HEK293 (cell line): ENCODE data around the gene TRIML2.

Experiments
- CTCF ChIA-PET: fragments of 350-600 bp; formaldehyde crosslinking; extraction: SDS; loops from one replicate; lab custom pipeline; 2021; ENCODE audit warnings: antibody characterized with exemption; lab: Yijun Ruan, JAX
- POLR2A ChIA-PET: fragments of 300-600 bp; formaldehyde crosslinking; extraction: SDS; loops from one replicate; lab custom pipeline; 2020; ENCODE audit warnings: antibody characterized with exemption, inconsistent platforms; lab: Yijun Ruan, JAX
- H3K27ac ChIP-seq: fragments of 200-500 bp; sonication (Bioruptor generic); 2 replicates; pipeline ENCODE4 v1.5.1; 2014; ENCODE audit warnings: low read depth, low read length, control low read depth, inconsistent platforms; ENCODE audit errors: extremely low read depth
- H3K36me3 ChIP-seq, 2 experiments: fragments of 200-500 bp in 1 of 2; sonication (Bioruptor generic) in 1 of 2; 1 replicate in 1 of 2; 2 replicates in 1 of 2; pipeline ENCODE4 v1.5.1; 2014 to 2017; ENCODE audit warnings: inconsistent platforms in 2 of 2, low read length in 2 of 2; ENCODE audit not compliant: control insufficient read depth in 2 of 2, insufficient read depth in 1 of 2
- H3K4me1 ChIP-seq: fragments of 200-500 bp; sonication (Bioruptor generic); 2 replicates; pipeline ENCODE4 v1.5.1; 2014; ENCODE audit warnings: mild to moderate bottlenecking, low read length, inconsistent platforms; ENCODE audit not compliant: control insufficient read depth, insufficient read depth
- H3K4me3 ChIP-seq: 2 replicates; pipeline ENCODE4 v1.5.1; 2011; ENCODE audit warnings: low read depth, mild to moderate bottlenecking, control low read depth, low read length, moderate library complexity
- H3K9me3 ChIP-seq: fragments of 200-500 bp; sonication (Bioruptor generic); 2 replicates; pipeline ENCODE4 v1.5.1; 2014; ENCODE audit warnings: low read depth, low read length, inconsistent platforms; ENCODE audit not compliant: control insufficient read depth, insufficient read depth
- CTCF ChIP-seq: fragments of 450-650 bp; formaldehyde crosslinking; IDR thresholded peaks from 2 replicates; pipeline ENCODE4 v1.5.1; 2016; ENCODE audit warnings: missing biosample characterization, missing genetic modification characterization
- GLI2 ChIP-seq: fragments of 450-650 bp; formaldehyde crosslinking; IDR thresholded peaks from 2 replicates; pipeline ENCODE4; 2017; ENCODE audit warnings: missing biosample characterization, missing genetic modification characterization, low read depth, borderline replicate concordance
- KLF1 ChIP-seq: fragments of 450-650 bp; formaldehyde crosslinking; IDR thresholded peaks from 2 replicates; pipeline ENCODE4 v1.5.1; 2016; ENCODE audit warnings: missing biosample characterization, missing genetic modification characterization
- SETDB1 ChIP-seq: IDR thresholded peaks from one replicate; pipeline ENCODE4 v1.6.1; 2017; ENCODE audit warnings: mild to moderate bottlenecking, low read length, moderate library complexity, mixed read lengths; ENCODE audit not compliant: insufficient read length
- TRIM28 ChIP-seq: IDR thresholded peaks from 2 replicates; pipeline ENCODE4 v1.6.1; 2011; ENCODE audit warnings: low read length, control low read depth, borderline replicate concordance
- YY1 ChIP-seq: fragments of 450-650 bp; formaldehyde crosslinking; IDR thresholded peaks from 2 replicates; pipeline ENCODE4 v1.5.1; 2018; ENCODE audit warnings: missing biosample characterization, missing genetic modification characterization
- ZBTB8A ChIP-seq: fragments of 450-650 bp; formaldehyde crosslinking; IDR thresholded peaks from 2 replicates; pipeline ENCODE4 v1.5.1; 2016; ENCODE audit warnings: missing biosample characterization, missing genetic modification characterization
- ZFP3 ChIP-seq: fragments of 450-650 bp; formaldehyde crosslinking; IDR thresholded peaks from 2 replicates; pipeline ENCODE4 v1.5.1; 2016; ENCODE audit warnings: low read depth, missing biosample characterization, missing genetic modification characterization
- ZNF132 ChIP-seq: fragments of 450-650 bp; formaldehyde crosslinking; IDR thresholded peaks from 2 replicates; pipeline ENCODE4 v1.5.1; 2017; ENCODE audit warnings: missing biosample characterization, missing genetic modification characterization, borderline replicate concordance
- ZNF146 ChIP-seq: fragments of 450-650 bp; formaldehyde crosslinking; IDR thresholded peaks from 2 replicates; pipeline ENCODE4 v1.5.1; 2016; ENCODE audit warnings: missing biosample characterization, missing genetic modification characterization
- ZNF16 ChIP-seq: fragments of 450-650 bp; formaldehyde crosslinking; IDR thresholded peaks from 2 replicates; pipeline ENCODE4 v1.5.1; 2016; ENCODE audit warnings: low read depth, missing biosample characterization, missing genetic modification characterization
- ZNF202 ChIP-seq: fragments of 450-650 bp; formaldehyde crosslinking; IDR thresholded peaks from 2 replicates; pipeline ENCODE4 v1.5.1; 2016; ENCODE audit warnings: missing biosample characterization, missing genetic modification characterization, borderline replicate concordance
- ZNF214 ChIP-seq: fragments of 450-650 bp; formaldehyde crosslinking; IDR thresholded peaks from 2 replicates; pipeline ENCODE4 v1.5.1; 2017; ENCODE audit warnings: missing biosample characterization, mild to moderate bottlenecking, missing genetic modification characterization, borderline replicate concordance
- ZNF302 ChIP-seq: fragments of 450-650 bp; formaldehyde crosslinking; IDR thresholded peaks from 2 replicates; pipeline ENCODE4 v1.5.1; 2016; ENCODE audit warnings: missing biosample characterization, missing genetic modification characterization, low read depth
- ZNF350 ChIP-seq: fragments of 450-650 bp; formaldehyde crosslinking; IDR thresholded peaks from 2 replicates; pipeline ENCODE4 v1.5.0; 2017; ENCODE audit warnings: missing biosample characterization, mild to moderate bottlenecking, missing genetic modification characterization
- ZNF513 ChIP-seq: fragments of 450-650 bp; IDR thresholded peaks from 2 replicates; pipeline ENCODE4 v1.5.1; 2018; ENCODE audit warnings: missing biosample characterization, missing genetic modification characterization
- ZNF639 ChIP-seq: fragments of 450-650 bp; formaldehyde crosslinking; IDR thresholded peaks from 2 replicates; pipeline ENCODE4 v1.5.1; 2016; ENCODE audit warnings: missing biosample characterization, missing genetic modification characterization
- ZNF654 ChIP-seq: fragments of 450-650 bp; formaldehyde crosslinking; IDR thresholded peaks from 2 replicates; pipeline ENCODE4 v1.5.1; 2016; ENCODE audit warnings: low read depth, missing biosample characterization, missing genetic modification characterization
- ZNF677 ChIP-seq: fragments of 450-650 bp; IDR thresholded peaks from 2 replicates; pipeline ENCODE4 v1.5.0; 2018; ENCODE audit warnings: missing biosample characterization, mild to moderate bottlenecking, missing genetic modification characterization, moderate library complexity
- ZNF707 ChIP-seq: fragments of 450-650 bp; formaldehyde crosslinking; IDR thresholded peaks from 2 replicates; pipeline ENCODE4 v1.5.1; 2016; ENCODE audit warnings: missing biosample characterization, missing genetic modification characterization
- TF ChIP-seq, protein P1 (sequence below): fragments of 450-650 bp; formaldehyde crosslinking; IDR thresholded peaks from 2 replicates; pipeline ENCODE4 v1.5.1; 2016; ENCODE audit warnings: missing biosample characterization, missing genetic modification characterization
- TF ChIP-seq, protein P2 (sequence below): fragments of 450-650 bp; formaldehyde crosslinking; IDR thresholded peaks from 2 replicates; pipeline ENCODE4 v1.5.1; 2016; ENCODE audit warnings: missing biosample characterization, missing genetic modification characterization

Gene TRIML2

GRCh38 chr4:188078116-188078515, 31.3 kb downstream of the TRIML2 start:
- ChIA-PET POLR2A (no interaction called here), CTCF (no interaction called here)
- Histone ChIP-seq H3K4me3 (no peak overlapping the region), H3K4me1 (no peaks in the 10 kb centered on the region), H3K9me3 (no peaks in the 10 kb centered on the region), H3K27ac (no peak overlapping the region), H3K36me3 (no peaks in the 10 kb centered on the region)
- TF ChIP-seq ZNF16 (tag by site-specific recombination), result no peak
- TF ChIP-seq ZFP3 (tag by site-specific recombination), result no peak
- no peak for TF ChIP-seq ZNF677 (tag by site-specific recombination)
- no peak for TF ChIP-seq ZNF202
- no peak for TF ChIP-seq ZNF639 (tag by site-specific recombination)
- no peak for TF ChIP-seq KLF1 (tag by site-specific recombination)
- no peak for TF ChIP-seq ZNF654
- no peak for TF ChIP-seq CTCF (tag by site-specific recombination)
- no peak for TF ChIP-seq ZNF350
- TF ChIP-seq, protein P1, sequence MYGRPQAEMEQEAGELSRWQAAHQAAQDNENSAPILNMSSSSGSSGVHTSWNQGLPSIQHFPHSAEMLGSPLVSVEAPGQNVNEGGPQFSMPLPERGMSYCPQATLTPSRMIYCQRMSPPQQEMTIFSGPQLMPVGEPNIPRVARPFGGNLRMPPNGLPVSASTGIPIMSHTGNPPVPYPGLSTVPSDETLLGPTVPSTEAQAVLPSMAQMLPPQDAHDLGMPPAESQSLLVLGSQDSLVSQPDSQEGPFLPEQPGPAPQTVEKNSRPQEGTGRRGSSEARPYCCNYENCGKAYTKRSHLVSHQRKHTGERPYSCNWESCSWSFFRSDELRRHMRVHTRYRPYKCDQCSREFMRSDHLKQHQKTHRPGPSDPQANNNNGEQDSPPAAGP, result no peak
- no peak for TF ChIP-seq YY1 (tag by site-specific recombination)
- no peak for TF ChIP-seq ZNF146 (tag by site-specific recombination)
- TF ChIP-seq ZNF707 (tag by site-specific recombination), result no peak
- no peak for TF ChIP-seq SETDB1

GRCh38 chr4:188076169-188076568, 33.2 kb downstream of the TRIML2 start:
- Histone ChIP-seq H3K9me3 (no peaks in the 10 kb centered on the region), H3K27ac (no peak overlapping the region), H3K4me3 (no peak overlapping the region), H3K36me3 (no peaks in the 10 kb centered on the region), H3K4me1 (no peaks in the 10 kb centered on the region)
- ChIA-PET CTCF (no interaction called here), POLR2A (no interaction called here)
- no peak for TF ChIP-seq ZBTB8A (tag by site-specific recombination)
- no peak for TF ChIP-seq GLI2 (tag by site-specific recombination)

GRCh38 chr4:188061083-188061482, 48.3 kb downstream of the TRIML2 start:
- CTCF ChIA-PET, result no interaction called here
- TF ChIP-seq ZNF513 (tag by site-specific recombination) (no peak), ZNF132 (tag by site-specific recombination) (no peak), ZNF214 (tag by site-specific recombination) (no peak), SETDB1 (no peak), TRIM28 (no peak), ZNF302 (tag by site-specific recombination) (no peak)
- TF ChIP-seq, protein P2, sequence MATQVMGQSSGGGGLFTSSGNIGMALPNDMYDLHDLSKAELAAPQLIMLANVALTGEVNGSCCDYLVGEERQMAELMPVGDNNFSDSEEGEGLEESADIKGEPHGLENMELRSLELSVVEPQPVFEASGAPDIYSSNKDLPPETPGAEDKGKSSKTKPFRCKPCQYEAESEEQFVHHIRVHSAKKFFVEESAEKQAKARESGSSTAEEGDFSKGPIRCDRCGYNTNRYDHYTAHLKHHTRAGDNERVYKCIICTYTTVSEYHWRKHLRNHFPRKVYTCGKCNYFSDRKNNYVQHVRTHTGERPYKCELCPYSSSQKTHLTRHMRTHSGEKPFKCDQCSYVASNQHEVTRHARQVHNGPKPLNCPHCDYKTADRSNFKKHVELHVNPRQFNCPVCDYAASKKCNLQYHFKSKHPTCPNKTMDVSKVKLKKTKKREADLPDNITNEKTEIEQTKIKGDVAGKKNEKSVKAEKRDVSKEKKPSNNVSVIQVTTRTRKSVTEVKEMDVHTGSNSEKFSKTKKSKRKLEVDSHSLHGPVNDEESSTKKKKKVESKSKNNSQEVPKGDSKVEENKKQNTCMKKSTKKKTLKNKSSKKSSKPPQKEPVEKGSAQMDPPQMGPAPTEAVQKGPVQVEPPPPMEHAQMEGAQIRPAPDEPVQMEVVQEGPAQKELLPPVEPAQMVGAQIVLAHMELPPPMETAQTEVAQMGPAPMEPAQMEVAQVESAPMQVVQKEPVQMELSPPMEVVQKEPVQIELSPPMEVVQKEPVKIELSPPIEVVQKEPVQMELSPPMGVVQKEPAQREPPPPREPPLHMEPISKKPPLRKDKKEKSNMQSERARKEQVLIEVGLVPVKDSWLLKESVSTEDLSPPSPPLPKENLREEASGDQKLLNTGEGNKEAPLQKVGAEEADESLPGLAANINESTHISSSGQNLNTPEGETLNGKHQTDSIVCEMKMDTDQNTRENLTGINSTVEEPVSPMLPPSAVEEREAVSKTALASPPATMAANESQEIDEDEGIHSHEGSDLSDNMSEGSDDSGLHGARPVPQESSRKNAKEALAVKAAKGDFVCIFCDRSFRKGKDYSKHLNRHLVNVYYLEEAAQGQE (tag by site-specific recombination), result no peak
- POLR2A ChIA-PET, result no interaction called here

More at GRCh38 chr4:188061083-188061482, 48.3 kb downstream of the TRIML2 start:
- Histone ChIP-seq H3K4me1 (no peaks in the 10 kb centered on the region), H3K27ac (no peak overlapping the region), H3K36me3 (no peaks in the 10 kb centered on the region), H3K4me3 (no peak overlapping the region), H3K9me3 (no peaks in the 10 kb centered on the region)
